Esophagus (tissue), 2 donors: Measurements from ENCODE around the gene TBCB. TPM values are rescaled to one million over a fixed set of nuclear protein-coding genes. Genes with fewer than 3 reads are reported as not detected.

Experiments used
- H3K27ac ChIP-seq, 2 donors: one replicate each; pipeline ENCODE4 v1.5.1; 2013; ENCODE audit warnings: low read depth in 2 of 2, mild to moderate bottlenecking in 2 of 2, inconsistent platforms in 1 of 2, low read length in 1 of 2, moderate library complexity in 1 of 2
- H3K27me3 ChIP-seq, 2 donors: one replicate each; pipeline ENCODE4 v1.6.1; 2013; ENCODE audit warnings: low read length in 2 of 2, control low read depth in 1 of 2, mild to moderate bottlenecking in 1 of 2; ENCODE audit not compliant: insufficient read depth in 2 of 2, control insufficient read depth in 1 of 2
- H3K36me3 ChIP-seq, 2 donors: one replicate each; pipeline ENCODE4 v1.6.1; 2013; ENCODE audit warnings: low read length in 1 of 2; ENCODE audit not compliant: control insufficient read depth in 2 of 2, insufficient read depth in 2 of 2
- H3K4me1 ChIP-seq, 2 donors: one replicate each; pipeline ENCODE4 v1.6.1; 2013; ENCODE audit warnings: low read length in 1 of 2; ENCODE audit not compliant: control insufficient read depth in 2 of 2, insufficient read depth in 2 of 2
- H3K4me3 ChIP-seq, 2 donors: one replicate each; pipeline ENCODE4 v1.5.1; 2013; ENCODE audit warnings: low read length in 2 of 2, mild to moderate bottlenecking in 2 of 2, low read depth in 1 of 2, moderate library complexity in 1 of 2
- H3K9me3 ChIP-seq, 2 donors: one replicate each; pipeline ENCODE4 v1.6.1; 2013; ENCODE audit warnings: mild to moderate bottlenecking in 2 of 2, low read depth in 1 of 2, low read length in 1 of 2, moderate library complexity in 1 of 2; ENCODE audit not compliant: control insufficient read depth in 2 of 2, insufficient read depth in 1 of 2
- WGBS, 2 donors: extraction: QIAGEN DNeasy Blood & Tissue Kit; methylation state at CpG; one replicate each; pipeline ENCODE4 v1.1.7; 2013; 5-methylcytosine and 5-hydroxymethylcytosine counted together
- polyA plus RNA-seq, 2 donors: library from polyadenylated mRNA; stranded (reverse); fragments of 200-250 nt; gene quantifications; one replicate each; pipeline ENCODE4 v1.2.3, GENCODE V29; 2013
- donor health status: healthy with polysubstance abuse.
- donor health status: Bipolar disorder and iron deficiency.

The TBCB gene
- polyA plus RNA-seq, 2 donors, result 100 to 149 TPM

- no peak overlapping the region for H3K27ac ChIP-seq
- H3K4me1 ChIP-seq, result no peaks in the 10 kb centered on the region
- no peaks in the 10 kb centered on the region for H3K9me3 ChIP-seq
- no peak overlapping the region for H3K4me3 ChIP-seq
- 93 to 97% methylated on average over 12 of the region's 12 CpGs for WGBS, 2 donors
- no peaks in the 10 kb centered on the region for H3K36me3 ChIP-seq
- H3K27me3 ChIP-seq, result no peaks in the 10 kb centered on the region
Observed at GRCh38 chr19:36084231-36085009, 30.8 kb upstream of the TBCB start.

DNA sequence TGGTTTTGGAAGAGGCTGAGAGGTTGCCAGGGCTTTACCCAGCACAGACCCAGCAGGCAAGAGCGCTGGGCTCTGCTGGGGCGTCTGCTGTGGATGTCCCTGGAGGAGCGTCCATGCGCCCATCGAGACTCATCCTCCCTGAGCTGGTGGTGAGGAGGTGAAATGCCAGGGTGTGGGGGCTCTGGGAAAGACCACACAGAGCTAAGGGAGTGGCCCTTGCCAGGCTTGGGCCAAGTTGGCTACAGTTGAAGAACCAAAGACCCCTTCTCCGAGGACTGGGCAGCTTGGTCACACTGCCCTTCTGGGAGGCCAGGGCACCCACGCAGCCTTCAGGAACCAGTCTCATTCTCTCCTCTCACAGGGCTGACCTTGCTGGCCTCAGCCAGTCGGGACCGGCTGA, 28.9 kb upstream of the TBCB start:
- 97% methylated on average over 9 of the region's 9 CpGs for WGBS, 2 donors

DNA sequence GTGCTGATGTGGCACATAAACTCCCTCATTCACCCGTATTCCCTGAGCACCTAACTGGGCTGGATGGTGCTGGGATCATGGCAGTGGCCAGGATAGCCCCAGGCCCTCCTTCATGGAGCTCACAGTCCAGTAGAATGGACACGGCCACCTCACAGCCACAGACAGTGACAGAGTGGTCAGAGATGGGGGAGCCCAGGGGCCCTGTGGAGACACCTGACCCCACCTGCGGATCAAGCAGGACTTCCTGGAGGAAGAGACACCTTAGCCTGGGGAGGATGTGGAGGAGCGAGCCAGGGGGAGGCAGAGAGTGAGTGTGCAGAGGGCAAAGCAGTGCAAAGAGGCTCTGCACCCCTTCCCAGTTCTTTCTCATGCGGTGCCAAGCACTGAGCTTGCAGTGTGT, 25.4 kb upstream of the TBCB start:
- Histone ChIP-seq H3K4me3 (no peak overlapping the region), H3K27me3 (no peaks in the 10 kb centered on the region), H3K27ac (no peak overlapping the region), H3K36me3 (no peaks in the 10 kb centered on the region), H3K9me3 (no peaks in the 10 kb centered on the region), H3K4me1 (peaks cover 0 to 3% of the 10 kb centered on the region in 2 donors)
- 93 to 94% methylated on average over 5 of the region's 5 CpGs for WGBS, 2 donors

More for the DNA sequence above, 28.9 kb upstream of the TBCB start:
- Histone ChIP-seq H3K27me3 (no peaks in the 10 kb centered on the region), H3K4me1 (no peaks in the 10 kb centered on the region), H3K36me3 (no peaks in the 10 kb centered on the region), H3K27ac (no peak overlapping the region), H3K4me3 (no peak overlapping the region), H3K9me3 (no peaks in the 10 kb centered on the region)

DNA sequence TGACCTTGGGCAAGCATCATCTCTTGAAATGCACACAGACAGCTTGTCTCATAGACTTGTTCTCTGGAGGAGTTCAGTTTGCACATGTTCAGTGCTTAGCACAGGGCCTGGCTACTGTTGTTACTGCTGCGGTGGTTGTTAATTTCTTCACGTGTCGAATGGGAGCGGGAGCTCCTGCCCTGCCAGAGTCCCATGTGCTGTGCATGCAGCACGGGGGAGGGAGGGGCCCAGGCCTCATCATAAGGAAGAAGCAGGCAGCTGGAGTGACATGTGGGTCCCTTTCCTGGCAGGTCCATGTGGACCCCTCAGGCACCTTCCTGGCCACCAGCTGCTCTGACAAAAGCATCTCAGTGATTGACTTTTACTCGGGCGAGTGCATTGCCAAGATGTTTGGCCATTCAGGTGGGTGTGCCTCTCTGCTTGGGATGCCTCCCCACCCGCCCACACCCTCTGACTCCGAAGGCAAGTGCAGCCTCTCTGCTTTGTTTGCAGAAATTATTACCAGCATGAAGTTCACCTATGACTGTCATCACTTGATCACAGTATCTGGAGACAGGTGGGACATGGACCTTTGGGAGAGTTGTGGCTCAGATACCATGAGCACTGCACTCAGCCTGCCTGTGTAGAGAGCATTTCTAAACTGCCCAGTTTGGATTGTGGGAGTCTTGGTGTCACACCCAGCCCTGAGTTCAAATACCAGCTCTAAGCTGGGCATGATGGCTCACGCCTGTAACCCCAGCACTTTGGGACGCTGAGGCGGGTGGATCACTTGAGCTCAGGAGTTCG, 24.2 kb upstream of the TBCB start:
- peaks cover 0 to 3% of the 10 kb centered on the region in 2 donors for H3K4me1 ChIP-seq
- H3K27ac ChIP-seq, result peak overlapping the region in 1 of 2 donors; percentile 38
- WGBS, 2 donors, result 73 to 74% methylated on average over 13 of the region's 13 CpGs
- no peaks in the 10 kb centered on the region for H3K36me3 ChIP-seq
- no peaks in the 10 kb centered on the region for H3K27me3 ChIP-seq
- H3K4me3 ChIP-seq, result no peak overlapping the region
- no peaks in the 10 kb centered on the region for H3K9me3 ChIP-seq

GRCh38 chr19:36092566-36092965, 22.7 kb upstream of the TBCB start:
- WGBS, 2 donors, result 97 to 99% methylated on average over 7 of the region's 7 CpGs
- Histone ChIP-seq H3K4me1 (peaks cover 0 to 3% of the 10 kb centered on the region in 2 donors), H3K36me3 (no peaks in the 10 kb centered on the region), H3K27me3 (no peaks in the 10 kb centered on the region), H3K9me3 (no peaks in the 10 kb centered on the region), H3K4me3 (no peak overlapping the region), H3K27ac (no peak overlapping the region)

GRCh38 chr19:36093146-36093662, 22.1 kb upstream of the TBCB start:
- Histone ChIP-seq H3K9me3 (no peaks in the 10 kb centered on the region), H3K27me3 (no peaks in the 10 kb centered on the region), H3K4me1 (peaks cover 0 to 3% of the 10 kb centered on the region in 2 donors), H3K27ac (peak overlapping the region in 1 of 2 donors; percentile 33), H3K4me3 (no peak overlapping the region), H3K36me3 (no peaks in the 10 kb centered on the region)
- WGBS, 2 donors, result 71 to 84% methylated on average over 5 of the region's 5 CpGs

DNA sequence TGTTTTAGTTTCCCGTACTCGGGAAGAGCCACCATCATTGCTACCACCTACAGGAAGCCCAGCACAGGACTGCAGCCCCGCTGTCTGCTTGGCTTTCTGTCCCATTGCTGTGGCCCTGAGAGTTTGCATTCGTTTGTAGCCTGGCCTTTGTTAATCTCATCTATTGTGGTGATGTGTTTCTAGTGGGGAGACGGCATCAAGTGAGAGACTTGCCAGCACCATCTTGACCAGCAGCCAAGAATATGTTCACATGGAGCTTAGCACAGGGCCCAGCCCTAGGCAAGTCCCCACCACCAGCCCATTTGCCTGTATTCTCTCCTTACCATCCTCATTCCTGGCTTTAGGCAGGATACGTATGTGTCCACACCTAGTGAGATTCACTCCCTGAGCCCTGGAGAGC, 21.6 kb upstream of the TBCB start:
- no peak overlapping the region for H3K4me3 ChIP-seq
- H3K27me3 ChIP-seq, result no peaks in the 10 kb centered on the region
- peak overlapping the region in 1 of 2 donors; percentile 33 for H3K27ac ChIP-seq
- 56 to 75% methylated on average over 6 of the region's 6 CpGs for WGBS, 2 donors
- no peaks in the 10 kb centered on the region for H3K9me3 ChIP-seq
- peaks cover 0 to 3% of the 10 kb centered on the region in 2 donors for H3K4me1 ChIP-seq
- H3K36me3 ChIP-seq, result no peaks in the 10 kb centered on the region

GRCh38 chr19:36097036-36097435, 18.2 kb upstream of the TBCB start:
- Histone ChIP-seq H3K36me3 (no peaks in the 10 kb centered on the region), H3K4me3 (no peak overlapping the region), H3K27ac (no peak overlapping the region), H3K27me3 (no peaks in the 10 kb centered on the region), H3K9me3 (no peaks in the 10 kb centered on the region), H3K4me1 (peaks cover 7 to 14% of the 10 kb centered on the region in 2 donors)
- 83 to 89% methylated on average over 6 of the region's 6 CpGs for WGBS, 2 donors

- 87% methylated on average over 19 of the region's 19 CpGs for WGBS, 2 donors
- H3K27ac ChIP-seq, result no peak overlapping the region
- H3K4me1 ChIP-seq, result peaks cover 4 to 18% of the 10 kb centered on the region in 2 donors
- no peaks in the 10 kb centered on the region for H3K9me3 ChIP-seq
- no peaks in the 10 kb centered on the region for H3K36me3 ChIP-seq
- no peaks in the 10 kb centered on the region for H3K27me3 ChIP-seq
- H3K4me3 ChIP-seq, result no peak overlapping the region
Observed at GRCh38 chr19:36099166-36099785, 16.0 kb upstream of the TBCB start.
